T-helper 22 cell (primary cell): ENCODE data around the gene RBP2.

Experiments
- DNase-seq: peaks from one replicate; pipeline ENCODE4 v3.0.0-alpha.2; 2020; ENCODE audit warnings: low read depth

RBP2 gene

GRCh38 chr3:139480585-139480984, 4.3 kb upstream of the RBP2 start:
- DNase-seq = no peak

- no peak for DNase-seq
Measured at GRCh38 chr3:139477710-139478640, 1.7 kb upstream of the RBP2 start.

- no peak for DNase-seq
Measured at GRCh38 chr3:139473155-139473771, 3.1 kb downstream of the RBP2 start.

GRCh38 chr3:139472380-139473010, 3.8 kb downstream of the RBP2 start:
- DNase-seq = no peak

- no peak for DNase-seq
Measured at GRCh38 chr3:139470199-139470598, 6.1 kb downstream of the RBP2 start.

- no peak for DNase-seq
Measured at GRCh38 chr3:139468399-139468798, 7.9 kb downstream of the RBP2 start.

GRCh38 chr3:139466360-139466759, 10.0 kb downstream of the RBP2 start:
- no peak for DNase-seq

GRCh38 chr3:139465636-139466035, 10.7 kb downstream of the RBP2 start:
- DNase-seq = no peak

GRCh38 chr3:139463466-139463865, 12.8 kb downstream of the RBP2 start:
- DNase-seq = no peak

GRCh38 chr3:139460529-139460928, 15.8 kb downstream of the RBP2 start:
- DNase-seq = no peak

GRCh38 chr3:139460076-139460475, 16.2 kb downstream of the RBP2 start:
- no peak for DNase-seq

- DNase-seq = no peak
Measured at GRCh38 chr3:139458348-139458747, 18.0 kb downstream of the RBP2 start.

- DNase-seq = no peak
Measured at GRCh38 chr3:139457066-139457465, 19.2 kb downstream of the RBP2 start.

GRCh38 chr3:139456386-139456785, 19.9 kb downstream of the RBP2 start:
- no peak for DNase-seq

- DNase-seq = no peak
Measured at GRCh38 chr3:139455855-139456254, 20.5 kb downstream of the RBP2 start.

- DNase-seq = no peak
Measured at GRCh38 chr3:139455206-139455605, 21.1 kb downstream of the RBP2 start.

GRCh38 chr3:139454346-139454745, 22.0 kb downstream of the RBP2 start:
- no peak for DNase-seq

- no peak for DNase-seq
Measured at GRCh38 chr3:139450159-139450558, 26.2 kb downstream of the RBP2 start.

GRCh38 chr3:139449566-139449965, 26.8 kb downstream of the RBP2 start:
- DNase-seq = no peak

GRCh38 chr3:139448104-139448503, 28.2 kb downstream of the RBP2 start:
- DNase-seq = no peak

GRCh38 chr3:139447486-139447885, 28.8 kb downstream of the RBP2 start:
- DNase-seq = no peak

- no peak for DNase-seq
Measured at GRCh38 chr3:139444446-139444845, 31.9 kb downstream of the RBP2 start.

GRCh38 chr3:139443186-139443585, 33.1 kb downstream of the RBP2 start:
- no peak for DNase-seq
